HepG2 (cell line): ENCODE data around the gene RAPGEF5. TPM values are rescaled to one million over a fixed set of nuclear protein-coding genes. Genes with fewer than 3 reads are reported as not detected.

Experiments
- ATAC-seq: fragments of 200-7000 bp; cut with Tn5 transposase; 3 replicates; pipeline ENCODE4 v1.9.1; 2020; ENCODE audit warnings: mild to moderate bottlenecking, moderate library complexity
- Bru-seq: library from RNA; stranded (reverse); fragments of 400-500 nt; gene quantifications from one replicate; lab custom pipeline; 2021; lab: Mats Ljungman, UMichigan
- BruChase-seq, 2 experiments: library from RNA; stranded (reverse); fragments of 400-500 nt; gene quantifications; one replicate each; lab custom pipeline; 2021; lab: Mats Ljungman, UMichigan
- BruUV-seq: library from RNA; stranded (reverse); fragments of 400-500 nt; replicated peaks from 2 replicates; lab custom pipeline; 2021; lab: Mats Ljungman, UMichigan
- CTCF ChIA-PET: fragments of 300-600 bp; formaldehyde crosslinking; extraction: SDS; loops from one replicate; lab custom pipeline; 2021; ENCODE audit warnings: low total read pairs, inconsistent platforms, low intra/inter-chr PET ratio; lab: Yijun Ruan, JAX
- POLR2A ChIA-PET: fragments of 350-600 bp; sonication (Branson Sonifier 250); formaldehyde crosslinking; loops from one replicate; lab custom pipeline; 2020; ENCODE audit warnings: antibody characterized with exemption, inconsistent platforms; lab: Yijun Ruan, JAX
- DNase-seq: peaks from one replicate; pipeline ENCODE4 v3.0.0-alpha.2; 2015; ENCODE audit warnings: low spot score
- FAIRE-seq: peaks from 3 replicates; lab custom pipeline; 2011; peaks lifted over from hg19 to GRCh38; lab: Jason Lieb, UNC
- H2AFZ ChIP-seq: one replicate; pipeline ENCODE4 v1.6.1; 2011; ENCODE audit warnings: low read length, inconsistent platforms
- H3K27ac ChIP-seq: fragments of 300-600 bp; 3 replicates; pipeline ENCODE4 v1.8.0; 2011; ENCODE audit warnings: mixed run types, mild to moderate bottlenecking, mixed read lengths, low read length, inconsistent platforms; ENCODE audit not compliant: insufficient read depth; ENCODE audit errors: extremely low read length
- H3K27me3 ChIP-seq, 2 experiments: fragments of 200-600 bp in 1 of 2; 2 replicates in 1 of 2; 3 replicates in 1 of 2; pipeline versions ENCODE4 v1.6.0 to v1.8.0; 2011; ENCODE audit warnings: low read length in 2 of 2, mild to moderate bottlenecking in 2 of 2, moderate library complexity in 2 of 2, inconsistent platforms in 1 of 2; ENCODE audit not compliant: insufficient read depth in 2 of 2, control insufficient read depth in 1 of 2
- H3K36me3 ChIP-seq, 2 experiments: fragments of 200-600 bp in 1 of 2; replicated peaks in 1 of 2; 2 replicates in 1 of 2; 3 replicates in 1 of 2; pipeline versions ENCODE4 v1.5.1 to v1.8.0; 2011; ENCODE audit warnings: low read length in 2 of 2, inconsistent platforms in 1 of 2; ENCODE audit not compliant: insufficient read depth in 2 of 2, control insufficient read depth in 1 of 2
- H3K4me1 ChIP-seq: 2 replicates; pipeline ENCODE4 v1.5.1; 2012; ENCODE audit warnings: low read length, inconsistent platforms; ENCODE audit not compliant: insufficient read depth
- H3K4me2 ChIP-seq: 2 replicates; pipeline ENCODE4 v1.6.0; 2011; ENCODE audit warnings: low read depth, low read length, inconsistent platforms
- H3K4me3 ChIP-seq, 3 experiments: fragments of 200-600 bp in 1 of 3; sonication (generic), shearing (Covaris generic) in 1 of 3; replicated peaks in 1 of 3; 2 replicates each; pipeline ENCODE4 v1.5.1; 2011 to 2016; ENCODE audit warnings: low read length in 3 of 3, inconsistent platforms in 2 of 3, low read depth in 2 of 3, mild to moderate bottlenecking in 2 of 3, control low read depth in 1 of 3, mixed read lengths in 1 of 3; ENCODE audit not compliant: insufficient read depth in 1 of 3
- H3K79me2 ChIP-seq: one replicate; pipeline ENCODE4 v1.6.1; 2011; ENCODE audit warnings: low read length, inconsistent platforms; ENCODE audit not compliant: insufficient read depth
- H3K9ac ChIP-seq: 2 replicates; pipeline ENCODE4 v1.6.0; 2011; ENCODE audit warnings: mild to moderate bottlenecking, low read depth, low read length, inconsistent platforms; ENCODE audit not compliant: insufficient read depth
- H3K9me3 ChIP-seq: 2 replicates; pipeline ENCODE4 v1.5.1; 2012; ENCODE audit warnings: mild to moderate bottlenecking, low read length
- H4K20me1 ChIP-seq: 2 replicates; pipeline ENCODE4 v1.6.0; 2011; ENCODE audit warnings: inconsistent platforms, mild to moderate bottlenecking, low read length, moderate library complexity; ENCODE audit not compliant: insufficient read depth
- HOXA3 ChIP-seq: sonication (generic); formaldehyde crosslinking; IDR thresholded peaks from 2 replicates; pipeline ENCODE4 v1.5.0; 2020; ENCODE audit warnings: missing genetic modification reagents
- MAZ ChIP-seq, 2 experiments: sonication (generic) in 1 of 2; formaldehyde crosslinking in 1 of 2; IDR thresholded peaks; 2 replicates each; pipeline versions ENCODE4 v1.5.0 to v1.6.1; 2012 to 2020; ENCODE audit warnings: low read depth in 2 of 2, mild to moderate bottlenecking in 2 of 2, borderline replicate concordance in 1 of 2, improper control_type of control experiment in 1 of 2, low read length in 1 of 2, missing genetic modification reagents in 1 of 2, moderate library complexity in 1 of 2
- MEIS1 ChIP-seq: sonication (generic); formaldehyde crosslinking; IDR thresholded peaks from 2 replicates; pipeline ENCODE4 v1.9.0; 2021; ENCODE audit warnings: mild to moderate bottlenecking, missing genetic modification reagents, moderate library complexity, borderline replicate concordance
- NR1H2 ChIP-seq: sonication (generic); formaldehyde crosslinking; IDR thresholded peaks from 2 replicates; pipeline ENCODE4 v1.8.1; 2022; ENCODE audit warnings: low read depth, missing genetic modification reagents, borderline replicate concordance
- NR2F2 ChIP-seq: IDR thresholded peaks from 2 replicates; pipeline ENCODE4 v1.6.1; 2012; ENCODE audit warnings: low read depth, inconsistent platforms, borderline replicate concordance
- PHF8 ChIP-seq: sonication (generic); formaldehyde crosslinking; IDR thresholded peaks from 2 replicates; pipeline ENCODE4 v1.5.0; 2020; ENCODE audit warnings: missing genetic modification reagents
- ZNF564 ChIP-seq: sonication (generic); formaldehyde crosslinking; IDR thresholded peaks from 2 replicates; pipeline ENCODE4 v1.8.1; 2023; ENCODE audit warnings: mild to moderate bottlenecking, missing genetic modification reagents
- ZNF777 ChIP-seq: sonication (generic); formaldehyde crosslinking; IDR thresholded peaks from 2 replicates; pipeline ENCODE4 v1.4.0; 2020; ENCODE audit warnings: missing genetic modification reagents
- WGBS: methylation state at CpG from one replicate; pipeline ENCODE4 v1.1.6; 2017; ENCODE audit warnings: low lambda C conversion rate; 5-methylcytosine and 5-hydroxymethylcytosine counted together
- in situ Hi-C: cut with HindIII; loops from 2 replicates; pipeline ENCODE4 v1.10.0; 2017; ENCODE audit warnings: low pct_unique_long_range_greater_than_20kb; ENCODE audit not compliant: extremely low pct_ligation_motif_present
- intact Hi-C: fragments of 100-400 bp; cut with micrococcal nuclease; formaldehyde crosslinking; loops from one replicate; pipeline ENCODE4 v1.10.0; 2022; ENCODE audit not compliant: unreplicated experiment
- long read RNA-seq, 2 experiments: library from RNA in 1 of 2; library from polyadenylated mRNA in 1 of 2; stranded (forward) in 1 of 2; unstranded in 1 of 2; transcript quantifications; one replicate each; pipeline ENCODE4 v2.0.0, GENCODE V29; 2019 to 2022
- polyA minus RNA-seq, 3 experiments: library from RNA; depleted of rRNA, polyadenylated mRNA; stranded (reverse); fragments of >200 nt; gene quantifications; 2 replicates each; pipeline ENCODE4 v1.2.3, GENCODE V29; 2011; ENCODE audit warnings: low replicate concordance in 1 of 3
- polyA plus RNA-seq, 8 experiments: library from polyadenylated mRNA; depleted of rRNA in 3 of 8; stranded (reverse) in 7 of 8; unstranded in 1 of 8; fragments of >200 nt; fragmentation: Illumina TruSeq in 4 of 8; extraction: Trizol in 4 of 8; gene quantifications; 2 replicates each; pipeline versions ENCODE4 v1.2.1 to v1.2.3, GENCODE V29; 2011 to 2016; ENCODE audit warnings: low read depth in 4 of 8, missing spikeins in 1 of 8, mixed read lengths in 1 of 8; ENCODE audit not compliant: insufficient read depth in 1 of 8
- total RNA-seq, 5 experiments: library from RNA; depleted of rRNA; stranded (reverse); fragments of >200 nt; fragmentation: Illumina TruSeq; extraction: Trizol; gene quantifications; 2 replicates each; pipeline ENCODE4 v1.2.3, GENCODE V29; 2016; ENCODE audit warnings: low read depth in 1 of 5
- TF ChIP-seq, protein P1 (sequence below): sonication (generic); formaldehyde crosslinking; conservative IDR thresholded peaks from 2 replicates; pipeline ENCODE4 v1.8.0; 2022; ENCODE audit warnings: missing genetic modification reagents
- TF ChIP-seq, protein P2 (sequence below): sonication (generic); formaldehyde crosslinking; conservative IDR thresholded peaks from 2 replicates; pipeline ENCODE4 v1.5.0; 2020; ENCODE audit warnings: missing genetic modification reagents

The RAPGEF5 gene, protein sequence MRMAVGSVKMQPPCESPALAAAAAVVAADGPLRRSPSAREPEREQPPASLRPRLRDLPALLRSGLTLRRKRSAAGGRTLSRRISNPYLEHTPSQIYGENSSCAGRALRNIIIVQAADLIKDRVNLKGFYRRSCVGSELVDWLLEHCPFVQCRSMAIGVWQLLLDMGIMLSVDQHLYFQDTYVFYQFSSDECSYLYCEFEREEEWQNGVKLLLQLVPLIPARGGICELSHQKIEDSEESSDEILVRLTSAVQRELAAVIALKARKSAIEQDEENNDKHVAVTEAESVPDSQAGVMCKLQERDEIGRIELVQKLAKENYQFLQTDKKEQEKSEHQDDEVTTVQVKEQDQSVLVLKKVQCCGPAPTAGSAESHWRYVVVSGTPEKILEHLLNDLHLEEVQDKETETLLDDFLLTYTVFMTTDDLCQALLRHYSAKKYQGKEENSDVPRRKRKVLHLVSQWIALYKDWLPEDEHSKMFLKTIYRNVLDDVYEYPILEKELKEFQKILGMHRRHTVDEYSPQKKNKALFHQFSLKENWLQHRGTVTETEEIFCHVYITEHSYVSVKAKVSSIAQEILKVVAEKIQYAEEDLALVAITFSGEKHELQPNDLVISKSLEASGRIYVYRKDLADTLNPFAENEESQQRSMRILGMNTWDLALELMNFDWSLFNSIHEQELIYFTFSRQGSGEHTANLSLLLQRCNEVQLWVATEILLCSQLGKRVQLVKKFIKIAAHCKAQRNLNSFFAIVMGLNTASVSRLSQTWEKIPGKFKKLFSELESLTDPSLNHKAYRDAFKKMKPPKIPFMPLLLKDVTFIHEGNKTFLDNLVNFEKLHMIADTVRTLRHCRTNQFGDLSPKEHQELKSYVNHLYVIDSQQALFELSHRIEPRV
- 14.2 and 23.4 TPM in 2 replicates for total RNA-seq (2016; rRNA removed; fragmentation: Illumina TruSeq; extraction: Trizol)
- 38.2 and 53.3 TPM in 2 replicates for total RNA-seq (2016; cell fraction: cytosol; rRNA removed; fragmentation: Illumina TruSeq; extraction: Trizol; ENCODE audit: low read depth)
- 13.2 and 22.4 TPM in 2 replicates for total RNA-seq (2016; cell fraction: insoluble cytoplasmic fraction; rRNA removed; fragmentation: Illumina TruSeq; extraction: Trizol)
- 12.4 and 13.4 TPM in 2 replicates for total RNA-seq (2016; cell fraction: membrane; rRNA removed; fragmentation: Illumina TruSeq; extraction: Trizol)
- total RNA-seq (2016; cell fraction: nucleus; rRNA removed; fragmentation: Illumina TruSeq; extraction: Trizol): 71.0 and 73.9 TPM in 2 replicates
- polyA plus RNA-seq (2011; rRNA removed): 17.1 and 22.1 TPM in 2 replicates
- polyA plus RNA-seq (2011; cell fraction: cytosol; rRNA removed): 5.9 and 10.7 TPM in 2 replicates
- 46.0 and 51.6 TPM in 2 replicates for polyA plus RNA-seq (2011; cell fraction: nucleus; rRNA removed)
- 17.5 and 19.8 TPM in 2 replicates for polyA plus RNA-seq (2012)
- 0.33 and 0.40 TPM in 2 replicates for polyA plus RNA-seq (2016; cell fraction: cytosol; fragmentation: Illumina TruSeq; extraction: Trizol; ENCODE audit: low read depth)
- 6.6 and 6.7 TPM in 2 replicates for polyA plus RNA-seq (2016; cell fraction: insoluble cytoplasmic fraction; fragmentation: Illumina TruSeq; extraction: Trizol; ENCODE audit: low read depth)
- 1.1 and 1.5 TPM in 2 replicates for polyA plus RNA-seq (2016; cell fraction: membrane; fragmentation: Illumina TruSeq; extraction: Trizol; ENCODE audit: low read depth)
- polyA plus RNA-seq (2016; cell fraction: nucleus; fragmentation: Illumina TruSeq; extraction: Trizol; ENCODE audit: insufficient read depth, low read depth): 16.3 and 19.9 TPM in 2 replicates
- 0.12 and 96.5 TPM in 2 replicates for polyA minus RNA-seq (2011; rRNA and poly(A)+ RNA removed; ENCODE audit: low replicate concordance)
- 28.1 and 39.1 TPM in 2 replicates for polyA minus RNA-seq (2011; cell fraction: cytosol; rRNA and poly(A)+ RNA removed)
- 471 and 523 TPM in 2 replicates for polyA minus RNA-seq (2011; cell fraction: nucleus; rRNA and poly(A)+ RNA removed)
- percentile 92 among the genes with signal in this experiment for Bru-seq, nascent RNA
- percentile 80 among the genes with signal in this experiment for BruChase-seq, experiment 1, labeled RNA remaining after a 6-hour chase
- percentile 83 among the genes with signal in this experiment for BruChase-seq, experiment 2, labeled RNA remaining after a 2-hour chase
- long read RNA-seq, experiment 1, partial matches to known transcripts: 1 of 4 reads
- long read RNA-seq, experiment 1, other reads (novel, unspliced or antisense): 3 of 4 reads
- long read RNA-seq, experiment 2, partial matches to known transcripts: 1 of 16 reads
- long read RNA-seq, experiment 2, other reads (novel, unspliced or antisense): 15 of 16 reads

DNA sequence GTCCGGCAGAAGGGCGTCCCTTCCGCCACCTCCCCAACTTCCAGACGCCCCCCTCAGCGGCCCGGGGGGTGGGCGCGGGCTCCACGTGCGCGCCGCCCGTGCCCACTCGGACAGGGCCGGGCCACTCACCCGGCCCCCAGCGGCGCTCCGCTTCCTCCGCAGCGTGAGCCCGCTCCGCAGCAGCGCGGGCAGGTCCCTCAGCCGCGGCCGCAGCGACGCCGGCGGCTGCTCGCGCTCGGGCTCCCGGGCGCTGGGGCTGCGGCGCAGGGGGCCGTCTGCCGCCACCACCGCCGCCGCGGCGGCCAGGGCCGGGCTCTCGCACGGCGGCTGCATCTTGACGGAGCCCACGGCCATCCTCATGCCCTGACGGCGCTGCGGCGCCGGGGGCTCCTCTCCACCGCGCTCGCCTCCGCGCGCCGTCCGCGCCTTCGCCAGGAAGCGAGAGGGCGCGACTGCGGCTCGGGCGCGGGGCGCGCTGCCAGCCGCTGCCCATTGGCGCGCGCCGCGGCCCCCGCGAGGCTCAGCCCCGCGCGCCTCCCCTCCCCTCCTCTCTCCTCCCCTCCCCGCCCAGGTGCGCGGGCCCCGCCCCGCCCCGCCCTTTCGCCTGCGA is at the start of gene RAPGEF5:
TSS of gene RAPGEF5 (minus strand) at position 454 of the 610 bp plus-strand sequence. CDS start at position 360, 94 bp downstream.
- H3K27me3 ChIP-seq: peaks cover 0 to 3% of the 10 kb centered on the region in 2 experiments; a peak in 1 of 5 replicates
- peaks cover 46% of the 10 kb centered on the region for H3K79me2 ChIP-seq
- H3K36me3 ChIP-seq: no peaks in the 10 kb centered on the region; a peak in 1 of 5 replicates
- H3K9me3 ChIP-seq: no peaks in the 10 kb centered on the region
- H3K4me2 ChIP-seq: peak within 1 kb of the TSS; percentile 95
- POLR2A ChIA-PET: interaction anchor here (0.6 to 5.4 kb wide), 7 partner anchors 11 to 445 kb away, joined by 3 to 85 read pairs (median 15); no protein-coding TSS in a partner anchor
- H3K27ac ChIP-seq: peak within 1 kb of the TSS; percentile 95
- no peak within 1 kb of the TSS for H2AFZ ChIP-seq
- FAIRE-seq: no peak
- ATAC-seq: peak; percentile 44
- H4K20me1 ChIP-seq: peaks cover 5% of the 10 kb centered on the region; the same call in 1 of the 2 replicates
- BruUV-seq: no TSS peak
- in situ Hi-C loops (no loop called here), intact Hi-C loops (loop anchor here (1.0 kb wide), 1 partner anchor 87 kb away; no protein-coding TSS in a partner anchor)
- H3K9ac ChIP-seq: peak within 1 kb of the TSS; percentile 89
- no peak for DNase-seq
- peaks cover 85% of the 10 kb centered on the region for H3K4me1 ChIP-seq
- CTCF ChIA-PET: interaction anchor here (0.9 kb wide), 1 partner anchor 30 kb away, joined by 3 read pairs; no protein-coding TSS in a partner anchor
- WGBS: 0% methylated on average over 2 of the region's 95 CpGs
- peak within 1 kb of the TSS; percentile 85 to 93 (median 88) for H3K4me3 ChIP-seq
- no peak for TF ChIP-seq NR1H2 (CRISPR knock-in tag)
- no peak for TF ChIP-seq NR2F2
- no peak for TF ChIP-seq MEIS1 (CRISPR knock-in tag)
- no peak for TF ChIP-seq ZNF564 (CRISPR knock-in tag)
- TF ChIP-seq MAZ (IDR thresholded peaks at IDR 0.05; ENCODE audit: borderline replicate concordance, low read depth, low read length): peak; percentile 41; the same call in 1 of the 2 replicates
- no peak for TF ChIP-seq MAZ (CRISPR knock-in tag; IDR thresholded peaks at IDR 0.05; ENCODE audit: low read depth)
- TF ChIP-seq, protein P1, sequence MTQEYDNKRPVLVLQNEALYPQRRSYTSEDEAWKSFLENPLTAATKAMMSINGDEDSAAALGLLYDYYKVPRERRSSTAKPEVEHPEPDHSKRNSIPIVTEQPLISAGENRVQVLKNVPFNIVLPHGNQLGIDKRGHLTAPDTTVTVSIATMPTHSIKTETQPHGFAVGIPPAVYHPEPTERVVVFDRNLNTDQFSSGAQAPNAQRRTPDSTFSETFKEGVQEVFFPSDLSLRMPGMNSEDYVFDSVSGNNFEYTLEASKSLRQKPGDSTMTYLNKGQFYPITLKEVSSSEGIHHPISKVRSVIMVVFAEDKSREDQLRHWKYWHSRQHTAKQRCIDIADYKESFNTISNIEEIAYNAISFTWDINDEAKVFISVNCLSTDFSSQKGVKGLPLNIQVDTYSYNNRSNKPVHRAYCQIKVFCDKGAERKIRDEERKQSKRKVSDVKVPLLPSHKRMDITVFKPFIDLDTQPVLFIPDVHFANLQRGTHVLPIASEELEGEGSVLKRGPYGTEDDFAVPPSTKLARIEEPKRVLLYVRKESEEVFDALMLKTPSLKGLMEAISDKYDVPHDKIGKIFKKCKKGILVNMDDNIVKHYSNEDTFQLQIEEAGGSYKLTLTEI (CRISPR knock-in tag): no peak
- 0 out of 2 replicates have a peak, but pooled peaks have one; percentile 25 for TF ChIP-seq HOXA3 (CRISPR knock-in tag)
- peak; percentile 36 for TF ChIP-seq PHF8
- peak; percentile 57 for TF ChIP-seq ZNF777 (CRISPR knock-in tag)
- TF ChIP-seq, protein P2, sequence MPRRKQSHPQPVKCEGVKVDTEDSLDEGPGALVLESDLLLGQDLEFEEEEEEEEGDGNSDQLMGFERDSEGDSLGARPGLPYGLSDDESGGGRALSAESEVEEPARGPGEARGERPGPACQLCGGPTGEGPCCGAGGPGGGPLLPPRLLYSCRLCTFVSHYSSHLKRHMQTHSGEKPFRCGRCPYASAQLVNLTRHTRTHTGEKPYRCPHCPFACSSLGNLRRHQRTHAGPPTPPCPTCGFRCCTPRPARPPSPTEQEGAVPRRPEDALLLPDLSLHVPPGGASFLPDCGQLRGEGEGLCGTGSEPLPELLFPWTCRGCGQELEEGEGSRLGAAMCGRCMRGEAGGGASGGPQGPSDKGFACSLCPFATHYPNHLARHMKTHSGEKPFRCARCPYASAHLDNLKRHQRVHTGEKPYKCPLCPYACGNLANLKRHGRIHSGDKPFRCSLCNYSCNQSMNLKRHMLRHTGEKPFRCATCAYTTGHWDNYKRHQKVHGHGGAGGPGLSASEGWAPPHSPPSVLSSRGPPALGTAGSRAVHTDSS: no peak
